Measurements from ENCODE around the gene CLNK.

DNA sequence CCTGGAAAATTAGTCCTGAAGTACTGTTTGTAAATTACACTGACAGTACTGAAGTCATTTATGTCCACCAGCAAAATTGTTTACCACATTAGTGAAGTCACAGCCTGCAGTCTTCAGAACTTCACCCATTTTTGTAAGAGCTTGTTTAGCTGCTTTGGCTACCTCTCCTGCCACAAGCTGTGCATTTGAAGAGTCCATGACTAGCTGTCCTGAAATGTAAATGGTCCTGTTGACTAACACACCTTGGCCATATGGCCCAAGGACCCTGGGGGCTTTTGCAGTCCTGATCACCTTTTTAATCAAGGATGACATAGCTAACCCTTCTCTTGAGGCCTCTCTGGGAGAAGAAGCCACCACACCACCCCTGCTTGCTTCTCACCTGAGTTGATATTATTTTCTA, 205.9 kb downstream of the CLNK start:
- TF ChIP-seq POLR2AphosphoS5 (IDR thresholded peaks at IDR 0.05; ENCODE audit: low read depth, low read length), result no peak
- TF ChIP-seq, protein P1, sequence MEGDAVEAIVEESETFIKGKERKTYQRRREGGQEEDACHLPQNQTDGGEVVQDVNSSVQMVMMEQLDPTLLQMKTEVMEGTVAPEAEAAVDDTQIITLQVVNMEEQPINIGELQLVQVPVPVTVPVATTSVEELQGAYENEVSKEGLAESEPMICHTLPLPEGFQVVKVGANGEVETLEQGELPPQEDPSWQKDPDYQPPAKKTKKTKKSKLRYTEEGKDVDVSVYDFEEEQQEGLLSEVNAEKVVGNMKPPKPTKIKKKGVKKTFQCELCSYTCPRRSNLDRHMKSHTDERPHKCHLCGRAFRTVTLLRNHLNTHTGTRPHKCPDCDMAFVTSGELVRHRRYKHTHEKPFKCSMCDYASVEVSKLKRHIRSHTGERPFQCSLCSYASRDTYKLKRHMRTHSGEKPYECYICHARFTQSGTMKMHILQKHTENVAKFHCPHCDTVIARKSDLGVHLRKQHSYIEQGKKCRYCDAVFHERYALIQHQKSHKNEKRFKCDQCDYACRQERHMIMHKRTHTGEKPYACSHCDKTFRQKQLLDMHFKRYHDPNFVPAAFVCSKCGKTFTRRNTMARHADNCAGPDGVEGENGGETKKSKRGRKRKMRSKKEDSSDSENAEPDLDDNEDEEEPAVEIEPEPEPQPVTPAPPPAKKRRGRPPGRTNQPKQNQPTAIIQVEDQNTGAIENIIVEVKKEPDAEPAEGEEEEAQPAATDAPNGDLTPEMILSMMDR (IDR thresholded peaks at IDR 0.05 in 2 of 3, conservative IDR thresholded peaks at IDR 0.05 in 1 of 3; ENCODE audit: borderline replicate concordance in 1 of 3, insufficient read depth in 1 of 3, low read depth in 2 of 3, low read length in 2 of 3), result no peak
- TF ChIP-seq EZH2 (IDR thresholded peaks at IDR 0.05), result no peak
- no peak for TF ChIP-seq POLR2A (IDR thresholded peaks at IDR 0.05; ENCODE audit: borderline replicate concordance, extremely low read depth, insufficient read depth, insufficient read length)

Data from HCT116 (cell line).